HEK293 (cell line): ENCODE data around the gene FOXRED1.

Experiments used
- CTCF ChIA-PET: fragments of 350-600 bp; formaldehyde crosslinking; extraction: SDS; loops from one replicate; lab custom pipeline; 2021; ENCODE audit warnings: antibody characterized with exemption; lab: Yijun Ruan, JAX
- POLR2A ChIA-PET: fragments of 300-600 bp; formaldehyde crosslinking; extraction: SDS; loops from one replicate; lab custom pipeline; 2020; ENCODE audit warnings: antibody characterized with exemption, inconsistent platforms; lab: Yijun Ruan, JAX
- H3K27ac ChIP-seq: fragments of 200-500 bp; sonication (Bioruptor generic); 2 replicates; pipeline ENCODE4 v1.5.1; 2014; ENCODE audit warnings: low read depth, low read length, control low read depth, inconsistent platforms; ENCODE audit errors: extremely low read depth
- H3K36me3 ChIP-seq, 2 experiments: fragments of 200-500 bp in 1 of 2; sonication (Bioruptor generic) in 1 of 2; 1 replicate in 1 of 2; 2 replicates in 1 of 2; pipeline ENCODE4 v1.5.1; 2014 to 2017; ENCODE audit warnings: inconsistent platforms in 2 of 2, low read length in 2 of 2; ENCODE audit not compliant: control insufficient read depth in 2 of 2, insufficient read depth in 1 of 2
- H3K4me1 ChIP-seq: fragments of 200-500 bp; sonication (Bioruptor generic); 2 replicates; pipeline ENCODE4 v1.5.1; 2014; ENCODE audit warnings: mild to moderate bottlenecking, low read length, inconsistent platforms; ENCODE audit not compliant: control insufficient read depth, insufficient read depth
- H3K4me3 ChIP-seq: 2 replicates; pipeline ENCODE4 v1.5.1; 2011; ENCODE audit warnings: low read depth, mild to moderate bottlenecking, control low read depth, low read length, moderate library complexity
- H3K9me3 ChIP-seq: fragments of 200-500 bp; sonication (Bioruptor generic); 2 replicates; pipeline ENCODE4 v1.5.1; 2014; ENCODE audit warnings: low read depth, low read length, inconsistent platforms; ENCODE audit not compliant: control insufficient read depth, insufficient read depth
- KLF8 ChIP-seq: fragments of 450-650 bp; formaldehyde crosslinking; IDR thresholded peaks from 2 replicates; pipeline ENCODE4 v1.5.1; 2016; ENCODE audit warnings: missing biosample characterization, missing genetic modification characterization
- KLF9 ChIP-seq: fragments of 450-650 bp; formaldehyde crosslinking; IDR thresholded peaks from 2 replicates; pipeline ENCODE4 v1.5.1; 2016; ENCODE audit warnings: missing biosample characterization, missing genetic modification characterization, low read depth
- SP3 ChIP-seq: fragments of 450-650 bp; formaldehyde crosslinking; IDR thresholded peaks from 2 replicates; pipeline ENCODE4 v1.5.1; 2016; ENCODE audit warnings: missing biosample characterization, missing genetic modification characterization
- ZEB2 ChIP-seq: fragments of 450-650 bp; formaldehyde crosslinking; IDR thresholded peaks from 2 replicates; pipeline ENCODE4 v1.5.1; 2016; ENCODE audit warnings: missing biosample characterization, missing genetic modification characterization
- ZNF292 ChIP-seq: fragments of 450-650 bp; formaldehyde crosslinking; IDR thresholded peaks from 2 replicates; pipeline ENCODE4 v1.5.1; 2016; ENCODE audit warnings: low read depth, missing biosample characterization, missing genetic modification characterization, borderline replicate concordance
- ZNF433 ChIP-seq: fragments of 450-650 bp; formaldehyde crosslinking; IDR thresholded peaks from 2 replicates; pipeline ENCODE4 v1.5.1; 2016; ENCODE audit warnings: missing biosample characterization, missing genetic modification characterization, low read depth
- ZNF48 ChIP-seq: fragments of 450-650 bp; formaldehyde crosslinking; IDR thresholded peaks from 2 replicates; pipeline ENCODE4 v1.5.1; 2016; ENCODE audit warnings: missing biosample characterization, missing genetic modification characterization
- TF ChIP-seq, protein P1 (sequence below): fragments of 450-650 bp; formaldehyde crosslinking; IDR thresholded peaks from 2 replicates; pipeline ENCODE4 v1.5.1; 2017; ENCODE audit warnings: missing biosample characterization, missing genetic modification characterization
- TF ChIP-seq, protein P2 (sequence below): fragments of 450-650 bp; formaldehyde crosslinking; IDR thresholded peaks from 2 replicates; pipeline ENCODE4 v1.5.1; 2016; ENCODE audit warnings: missing biosample characterization, missing genetic modification characterization
- TF ChIP-seq, protein P3 (sequence below): fragments of 450-650 bp; formaldehyde crosslinking; conservative IDR thresholded peaks from 2 replicates; pipeline ENCODE4 v1.5.1; 2016; ENCODE audit warnings: low read depth, missing biosample characterization, missing genetic modification characterization
- TF ChIP-seq, protein P4 (sequence below): fragments of 450-650 bp; formaldehyde crosslinking; IDR thresholded peaks from 2 replicates; pipeline ENCODE4 v1.5.1; 2016; ENCODE audit warnings: missing biosample characterization, missing genetic modification characterization, low read depth
- TF ChIP-seq, protein P5 (sequence below): fragments of 450-650 bp; formaldehyde crosslinking; IDR thresholded peaks from 2 replicates; pipeline ENCODE4 v1.5.1; 2016; ENCODE audit warnings: missing biosample characterization, missing genetic modification characterization
- TF ChIP-seq, protein P6 (sequence below): fragments of 450-650 bp; formaldehyde crosslinking; IDR thresholded peaks from 2 replicates; pipeline ENCODE4 v1.5.1; 2016; ENCODE audit warnings: missing biosample characterization, missing genetic modification characterization

The FOXRED1 gene

DNA sequence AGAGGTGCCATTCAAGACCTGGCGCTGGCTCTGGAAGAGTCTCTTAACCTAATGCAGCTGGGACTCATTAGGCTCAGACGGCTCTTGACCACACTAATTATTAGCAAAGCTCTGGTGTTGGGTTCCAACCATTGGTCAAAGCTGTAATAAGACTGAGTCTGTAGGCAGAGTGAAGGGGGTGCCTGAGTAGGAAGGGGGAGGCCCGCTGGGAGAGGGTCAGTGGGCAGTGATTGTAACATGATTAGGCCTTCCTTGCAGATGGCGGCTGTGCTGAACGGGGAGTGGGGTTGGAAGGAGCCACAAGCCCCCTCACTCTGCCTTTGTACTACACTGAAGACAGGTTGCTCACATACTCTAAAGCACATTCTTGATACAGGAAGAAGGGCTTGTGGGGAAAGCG lies 5.5 kb upstream of the FOXRED1 start (continued):
- TF ChIP-seq, protein P1, sequence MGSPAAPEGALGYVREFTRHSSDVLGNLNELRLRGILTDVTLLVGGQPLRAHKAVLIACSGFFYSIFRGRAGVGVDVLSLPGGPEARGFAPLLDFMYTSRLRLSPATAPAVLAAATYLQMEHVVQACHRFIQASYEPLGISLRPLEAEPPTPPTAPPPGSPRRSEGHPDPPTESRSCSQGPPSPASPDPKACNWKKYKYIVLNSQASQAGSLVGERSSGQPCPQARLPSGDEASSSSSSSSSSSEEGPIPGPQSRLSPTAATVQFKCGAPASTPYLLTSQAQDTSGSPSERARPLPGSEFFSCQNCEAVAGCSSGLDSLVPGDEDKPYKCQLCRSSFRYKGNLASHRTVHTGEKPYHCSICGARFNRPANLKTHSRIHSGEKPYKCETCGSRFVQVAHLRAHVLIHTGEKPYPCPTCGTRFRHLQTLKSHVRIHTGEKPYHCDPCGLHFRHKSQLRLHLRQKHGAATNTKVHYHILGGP (tag by site-specific recombination): no peak

DNA sequence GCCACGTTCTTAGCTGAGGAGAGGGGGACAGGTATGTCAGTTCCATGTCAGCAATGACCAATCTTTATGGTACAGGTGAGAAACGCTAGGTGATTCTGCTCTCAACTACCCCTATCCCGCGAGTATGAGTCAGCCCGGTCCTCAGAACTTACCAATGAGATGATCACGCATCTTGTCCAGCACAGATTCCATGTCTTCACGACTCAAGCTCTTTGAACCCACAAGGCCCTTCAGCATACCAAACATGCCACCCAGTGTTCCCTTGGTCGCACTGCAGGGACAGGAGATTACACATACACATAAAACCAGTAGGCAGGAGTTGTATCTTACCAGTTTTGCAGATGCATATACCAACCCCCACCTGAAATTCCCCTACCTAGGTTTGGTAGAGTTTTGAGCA lies 3.1 kb upstream of the FOXRED1 start:
- Histone ChIP-seq H3K36me3 (peaks cover 9 to 71% of the 10 kb centered on the region in 2 experiments; a peak in 2 of 3 replicates), H3K27ac (no peak overlapping the region), H3K4me3 (no peak overlapping the region), H3K9me3 (no peaks in the 10 kb centered on the region), H3K4me1 (no peaks in the 10 kb centered on the region)
- ChIA-PET POLR2A (no interaction called here), CTCF (interaction anchor here (1.6 kb wide), 1 partner anchor 72 kb away, joined by 3 read pairs; no protein-coding TSS in a partner anchor)
- TF ChIP-seq, protein P2, sequence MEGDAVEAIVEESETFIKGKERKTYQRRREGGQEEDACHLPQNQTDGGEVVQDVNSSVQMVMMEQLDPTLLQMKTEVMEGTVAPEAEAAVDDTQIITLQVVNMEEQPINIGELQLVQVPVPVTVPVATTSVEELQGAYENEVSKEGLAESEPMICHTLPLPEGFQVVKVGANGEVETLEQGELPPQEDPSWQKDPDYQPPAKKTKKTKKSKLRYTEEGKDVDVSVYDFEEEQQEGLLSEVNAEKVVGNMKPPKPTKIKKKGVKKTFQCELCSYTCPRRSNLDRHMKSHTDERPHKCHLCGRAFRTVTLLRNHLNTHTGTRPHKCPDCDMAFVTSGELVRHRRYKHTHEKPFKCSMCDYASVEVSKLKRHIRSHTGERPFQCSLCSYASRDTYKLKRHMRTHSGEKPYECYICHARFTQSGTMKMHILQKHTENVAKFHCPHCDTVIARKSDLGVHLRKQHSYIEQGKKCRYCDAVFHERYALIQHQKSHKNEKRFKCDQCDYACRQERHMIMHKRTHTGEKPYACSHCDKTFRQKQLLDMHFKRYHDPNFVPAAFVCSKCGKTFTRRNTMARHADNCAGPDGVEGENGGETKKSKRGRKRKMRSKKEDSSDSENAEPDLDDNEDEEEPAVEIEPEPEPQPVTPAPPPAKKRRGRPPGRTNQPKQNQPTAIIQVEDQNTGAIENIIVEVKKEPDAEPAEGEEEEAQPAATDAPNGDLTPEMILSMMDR: 0 out of 2 replicates have a peak, but pooled peaks have one; percentile 39
- TF ChIP-seq, protein P3, sequence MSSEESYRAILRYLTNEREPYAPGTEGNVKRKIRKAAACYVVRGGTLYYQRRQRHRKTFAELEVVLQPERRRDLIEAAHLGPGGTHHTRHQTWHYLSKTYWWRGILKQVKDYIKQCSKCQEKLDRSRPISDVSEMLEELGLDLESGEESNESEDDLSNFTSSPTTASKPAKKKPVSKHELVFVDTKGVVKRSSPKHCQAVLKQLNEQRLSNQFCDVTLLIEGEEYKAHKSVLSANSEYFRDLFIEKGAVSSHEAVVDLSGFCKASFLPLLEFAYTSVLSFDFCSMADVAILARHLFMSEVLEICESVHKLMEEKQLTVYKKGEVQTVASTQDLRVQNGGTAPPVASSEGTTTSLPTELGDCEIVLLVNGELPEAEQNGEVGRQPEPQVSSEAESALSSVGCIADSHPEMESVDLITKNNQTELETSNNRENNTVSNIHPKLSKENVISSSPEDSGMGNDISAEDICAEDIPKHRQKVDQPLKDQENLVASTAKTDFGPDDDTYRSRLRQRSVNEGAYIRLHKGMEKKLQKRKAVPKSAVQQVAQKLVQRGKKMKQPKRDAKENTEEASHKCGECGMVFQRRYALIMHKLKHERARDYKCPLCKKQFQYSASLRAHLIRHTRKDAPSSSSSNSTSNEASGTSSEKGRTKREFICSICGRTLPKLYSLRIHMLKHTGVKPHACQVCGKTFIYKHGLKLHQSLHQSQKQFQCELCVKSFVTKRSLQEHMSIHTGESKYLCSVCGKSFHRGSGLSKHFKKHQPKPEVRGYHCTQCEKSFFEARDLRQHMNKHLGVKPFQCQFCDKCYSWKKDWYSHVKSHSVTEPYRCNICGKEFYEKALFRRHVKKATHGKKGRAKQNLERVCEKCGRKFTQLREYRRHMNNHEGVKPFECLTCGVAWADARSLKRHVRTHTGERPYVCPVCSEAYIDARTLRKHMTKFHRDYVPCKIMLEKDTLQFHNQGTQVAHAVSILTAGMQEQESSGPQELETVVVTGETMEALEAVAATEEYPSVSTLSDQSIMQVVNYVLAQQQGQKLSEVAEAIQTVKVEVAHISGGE (tag by site-specific recombination): no peak

DNA sequence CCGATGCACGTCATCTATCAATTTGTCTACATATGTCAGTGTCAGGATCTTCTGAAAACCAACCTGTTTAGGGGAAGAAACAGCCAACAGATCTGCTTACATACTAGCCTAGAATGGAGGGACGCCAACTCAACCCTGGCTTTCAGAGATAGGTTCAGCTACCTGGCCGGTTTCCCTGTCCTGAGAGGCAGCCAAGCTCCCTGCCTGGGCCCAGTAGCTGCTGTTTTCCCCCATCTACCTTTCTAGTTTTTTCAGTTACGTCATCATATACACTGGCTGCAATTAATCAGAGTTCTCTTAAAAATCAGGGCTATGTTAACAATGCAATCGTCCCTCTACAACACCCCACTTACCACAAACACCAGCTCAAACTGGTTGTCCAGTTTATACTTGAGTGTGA lies 1.3 kb upstream of the FOXRED1 start:
- Histone ChIP-seq H3K9me3 (no peaks in the 10 kb centered on the region), H3K4me1 (no peaks in the 10 kb centered on the region), H3K27ac (no peak overlapping the region; the same call in 1 of the 2 replicates)
- CTCF ChIA-PET: interaction anchor here (0.7 kb wide), 1 partner anchor 344 kb away, joined by 4 read pairs; no protein-coding TSS in a partner anchor
- TF ChIP-seq, protein P4, sequence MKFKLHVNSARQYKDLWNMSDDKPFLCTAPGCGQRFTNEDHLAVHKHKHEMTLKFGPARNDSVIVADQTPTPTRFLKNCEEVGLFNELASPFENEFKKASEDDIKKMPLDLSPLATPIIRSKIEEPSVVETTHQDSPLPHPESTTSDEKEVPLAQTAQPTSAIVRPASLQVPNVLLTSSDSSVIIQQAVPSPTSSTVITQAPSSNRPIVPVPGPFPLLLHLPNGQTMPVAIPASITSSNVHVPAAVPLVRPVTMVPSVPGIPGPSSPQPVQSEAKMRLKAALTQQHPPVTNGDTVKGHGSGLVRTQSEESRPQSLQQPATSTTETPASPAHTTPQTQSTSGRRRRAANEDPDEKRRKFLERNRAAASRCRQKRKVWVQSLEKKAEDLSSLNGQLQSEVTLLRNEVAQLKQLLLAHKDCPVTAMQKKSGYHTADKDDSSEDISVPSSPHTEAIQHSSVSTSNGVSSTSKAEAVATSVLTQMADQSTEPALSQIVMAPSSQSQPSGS: 0 out of 2 replicates have a peak, but pooled peaks have one; percentile 21
- TF ChIP-seq, protein P1 (tag by site-specific recombination): no peak
- TF ChIP-seq, all 188 proteins: peak for 1
- peak overlapping the region; percentile 94 for H3K4me3 ChIP-seq
- peaks cover 4 to 64% of the 10 kb centered on the region in 2 experiments; a peak in 2 of 3 replicates for H3K36me3 ChIP-seq
- POLR2A ChIA-PET: interaction anchor here (1.4 kb wide), 1 partner anchor 87 kb away, joined by 4 read pairs; no protein-coding TSS in a partner anchor

DNA sequence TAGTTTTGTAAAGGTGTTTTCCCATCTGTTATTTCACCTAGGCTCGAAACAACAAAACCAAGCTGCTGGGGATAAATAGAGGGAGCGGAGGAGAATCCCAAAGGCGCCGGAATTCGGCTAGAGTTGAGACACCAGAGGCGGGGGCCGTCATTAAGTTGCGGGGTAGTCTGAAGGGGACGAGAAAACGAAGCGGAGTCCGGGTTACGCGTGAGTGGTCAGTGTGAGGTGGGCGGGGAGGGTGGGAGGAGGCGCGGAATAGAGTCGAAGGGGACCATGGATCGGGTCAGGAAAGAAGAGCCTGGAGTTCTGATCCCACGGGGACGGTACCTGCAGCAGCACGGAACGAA lies 620 bp upstream of the FOXRED1 start:
- Histone ChIP-seq H3K36me3 (peaks cover 4 to 64% of the 10 kb centered on the region in 2 experiments; a peak in 2 of 3 replicates), H3K4me1 (no peaks in the 10 kb centered on the region), H3K4me3 (peak overlapping the region; percentile 94), H3K27ac (peak overlapping the region; percentile 65; the same call in 1 of the 2 replicates), H3K9me3 (no peaks in the 10 kb centered on the region)
- CTCF ChIA-PET: no interaction called here
- POLR2A ChIA-PET: interaction anchor here (0.7 to 4.4 kb wide), 10 partner anchors 10 to 87 kb away, joined by 3 to 24 read pairs (median 4); partner anchors contain the start of genes DCPS, FAM118B, RPUSD4 and TIRAP
- TF ChIP-seq, protein P5, sequence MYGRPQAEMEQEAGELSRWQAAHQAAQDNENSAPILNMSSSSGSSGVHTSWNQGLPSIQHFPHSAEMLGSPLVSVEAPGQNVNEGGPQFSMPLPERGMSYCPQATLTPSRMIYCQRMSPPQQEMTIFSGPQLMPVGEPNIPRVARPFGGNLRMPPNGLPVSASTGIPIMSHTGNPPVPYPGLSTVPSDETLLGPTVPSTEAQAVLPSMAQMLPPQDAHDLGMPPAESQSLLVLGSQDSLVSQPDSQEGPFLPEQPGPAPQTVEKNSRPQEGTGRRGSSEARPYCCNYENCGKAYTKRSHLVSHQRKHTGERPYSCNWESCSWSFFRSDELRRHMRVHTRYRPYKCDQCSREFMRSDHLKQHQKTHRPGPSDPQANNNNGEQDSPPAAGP: no peak
- TF ChIP-seq, protein P6, sequence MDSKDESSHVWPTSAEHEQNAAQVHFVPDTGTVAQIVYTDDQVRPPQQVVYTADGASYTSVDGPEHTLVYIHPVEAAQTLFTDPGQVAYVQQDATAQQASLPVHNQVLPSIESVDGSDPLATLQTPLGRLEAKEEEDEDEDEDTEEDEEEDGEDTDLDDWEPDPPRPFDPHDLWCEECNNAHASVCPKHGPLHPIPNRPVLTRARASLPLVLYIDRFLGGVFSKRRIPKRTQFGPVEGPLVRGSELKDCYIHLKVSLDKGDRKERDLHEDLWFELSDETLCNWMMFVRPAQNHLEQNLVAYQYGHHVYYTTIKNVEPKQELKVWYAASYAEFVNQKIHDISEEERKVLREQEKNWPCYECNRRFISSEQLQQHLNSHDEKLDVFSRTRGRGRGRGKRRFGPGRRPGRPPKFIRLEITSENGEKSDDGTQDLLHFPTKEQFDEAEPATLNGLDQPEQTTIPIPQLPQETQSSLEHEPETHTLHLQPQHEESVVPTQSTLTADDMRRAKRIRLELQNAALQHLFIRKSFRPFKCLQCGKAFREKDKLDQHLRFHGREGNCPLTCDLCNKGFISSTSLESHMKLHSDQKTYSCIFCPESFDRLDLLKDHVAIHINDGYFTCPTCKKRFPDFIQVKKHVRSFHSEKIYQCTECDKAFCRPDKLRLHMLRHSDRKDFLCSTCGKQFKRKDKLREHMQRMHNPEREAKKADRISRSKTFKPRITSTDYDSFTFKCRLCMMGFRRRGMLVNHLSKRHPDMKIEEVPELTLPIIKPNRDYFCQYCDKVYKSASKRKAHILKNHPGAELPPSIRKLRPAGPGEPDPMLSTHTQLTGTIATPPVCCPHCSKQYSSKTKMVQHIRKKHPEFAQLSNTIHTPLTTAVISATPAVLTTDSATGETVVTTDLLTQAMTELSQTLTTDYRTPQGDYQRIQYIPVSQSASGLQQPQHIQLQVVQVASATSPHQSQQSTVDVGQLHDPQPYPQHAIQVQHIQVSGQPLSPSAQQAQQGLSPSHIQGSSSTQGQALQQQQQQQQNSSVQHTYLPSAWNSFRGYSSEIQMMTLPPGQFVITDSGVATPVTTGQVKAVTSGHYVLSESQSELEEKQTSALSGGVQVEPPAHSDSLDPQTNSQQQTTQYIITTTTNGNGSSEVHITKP: no peak
- TF ChIP-seq ZEB2: no peak
- TF ChIP-seq KLF9 (tag by site-specific recombination): peak; percentile 26; the same call in 1 of the 2 replicates
- TF ChIP-seq SP3 (tag by site-specific recombination): no peak
- no peak for TF ChIP-seq ZNF433 (tag by site-specific recombination)
- TF ChIP-seq KLF8: no peak
- no peak for TF ChIP-seq ZNF48 (tag by site-specific recombination)
- TF ChIP-seq ZNF292: no peak
